H9 (cell line): ENCODE measurements around the gene VIPR2. TPM values are rescaled to one million over a fixed set of nuclear protein-coding genes. Genes with fewer than 3 reads are reported as not detected.

Experiments used
- DNase-seq: peaks from one replicate; pipeline ENCODE4 v3.0.0-alpha.2; 2017
- H2AFZ ChIP-seq: one replicate; pipeline ENCODE4 v1.6.1; 2013; ENCODE audit warnings: mild to moderate bottlenecking, low read length, control low read depth, moderate library complexity
- H2AK5ac ChIP-seq: 2 replicates; pipeline ENCODE4 v1.6.1; 2013; ENCODE audit warnings: low read length, control low read depth, mixed read lengths; ENCODE audit not compliant: insufficient read length
- H2BK120ac ChIP-seq: one replicate; pipeline ENCODE4 v1.6.1; 2013; ENCODE audit warnings: low read depth, mild to moderate bottlenecking, low read length, control low read depth, inconsistent platforms; ENCODE audit not compliant: poor library complexity, severe bottlenecking
- H2BK12ac ChIP-seq: 2 replicates; pipeline ENCODE4 v1.6.1; 2013; ENCODE audit warnings: low read length, control low read depth, mixed read lengths, low read depth; ENCODE audit not compliant: insufficient read length
- H2BK15ac ChIP-seq: 2 replicates; pipeline ENCODE4 v1.6.1; 2013; ENCODE audit warnings: low read depth, low read length, control low read depth
- H2BK20ac ChIP-seq: one replicate; pipeline ENCODE4 v1.6.1; 2013; ENCODE audit warnings: low read depth, mild to moderate bottlenecking, low read length, control low read depth, inconsistent platforms; ENCODE audit not compliant: poor library complexity, severe bottlenecking
- H2BK5ac ChIP-seq: 2 replicates; pipeline ENCODE4 v1.6.1; 2013; ENCODE audit warnings: low read length, control low read depth, mixed read lengths; ENCODE audit not compliant: insufficient read length
- H3K14ac ChIP-seq: 2 replicates; pipeline ENCODE4 v1.6.1; 2013; ENCODE audit warnings: low read length, control low read depth; ENCODE audit not compliant: insufficient read depth
- H3K18ac ChIP-seq: 2 replicates; pipeline ENCODE4 v1.6.1; 2013; ENCODE audit warnings: low read depth, mild to moderate bottlenecking, mixed read lengths, low read length, control low read depth; ENCODE audit not compliant: insufficient read length
- H3K23ac ChIP-seq: 2 replicates; pipeline ENCODE4 v1.6.1; 2013; ENCODE audit warnings: low read length, control low read depth, mixed read lengths, low read depth; ENCODE audit not compliant: insufficient read length
- H3K23me2 ChIP-seq: 2 replicates; pipeline ENCODE4 v1.6.1; 2013; ENCODE audit warnings: low read depth, mild to moderate bottlenecking, mixed read lengths, low read length, control low read depth; ENCODE audit not compliant: insufficient read length, poor library complexity, severe bottlenecking
- H3K27ac ChIP-seq: 2 replicates; pipeline ENCODE4 v1.5.1; 2013; ENCODE audit warnings: low read length, control low read depth, mixed read lengths, low read depth; ENCODE audit not compliant: insufficient read length
- H3K27me3 ChIP-seq: 2 replicates; pipeline ENCODE4 v1.6.1; 2013; ENCODE audit warnings: low read length, control low read depth, inconsistent platforms; ENCODE audit not compliant: insufficient read depth
- H3K4ac ChIP-seq: 2 replicates; pipeline ENCODE4 v1.6.1; 2013; ENCODE audit warnings: low read depth, mild to moderate bottlenecking, control low read depth, inconsistent platforms, low read length, moderate library complexity
- H3K4me1 ChIP-seq: 2 replicates; pipeline ENCODE4 v1.6.1; 2013; ENCODE audit warnings: low read length, control low read depth, inconsistent platforms; ENCODE audit not compliant: insufficient read depth
- H3K4me2 ChIP-seq: 2 replicates; pipeline ENCODE4 v1.6.1; 2013; ENCODE audit warnings: low read length, control low read depth, mixed read lengths; ENCODE audit not compliant: insufficient read length, insufficient read depth
- H3K56ac ChIP-seq: 2 replicates; pipeline ENCODE4 v1.6.1; 2013; ENCODE audit warnings: low read depth, mild to moderate bottlenecking, mixed read lengths, low read length, control low read depth; ENCODE audit not compliant: insufficient read length
- H3K79me1 ChIP-seq: 2 replicates; pipeline ENCODE4 v1.6.1; 2013; ENCODE audit warnings: low read depth, mild to moderate bottlenecking, moderate library complexity, low read length, control low read depth, inconsistent platforms; ENCODE audit not compliant: insufficient read depth, poor library complexity, severe bottlenecking
- H3K79me2 ChIP-seq: 2 replicates; pipeline ENCODE4 v1.6.1; 2013; ENCODE audit warnings: low read length, control low read depth, inconsistent platforms; ENCODE audit not compliant: insufficient read depth
- H3K9ac ChIP-seq: 2 replicates; pipeline ENCODE4 v1.6.1; 2013; ENCODE audit warnings: low read length, control low read depth, mixed read lengths; ENCODE audit not compliant: insufficient read length; ENCODE audit errors: extremely low read depth
- H3K9me3 ChIP-seq: one replicate; pipeline ENCODE4 v1.6.1; 2013; ENCODE audit warnings: low read depth, low read length, inconsistent platforms; ENCODE audit not compliant: control insufficient read depth
- H3T11ph ChIP-seq: one replicate; pipeline ENCODE4 v1.6.1; 2013; ENCODE audit warnings: mild to moderate bottlenecking, low read length, control low read depth, inconsistent platforms
- H4K20me1 ChIP-seq: one replicate; pipeline ENCODE4 v1.6.1; 2013; ENCODE audit not compliant: control insufficient read depth, insufficient read length, insufficient read depth
- H4K5ac ChIP-seq: 2 replicates; pipeline ENCODE4 v1.6.1; 2013; ENCODE audit warnings: low read depth, mild to moderate bottlenecking, mixed read lengths, low read length, control low read depth; ENCODE audit not compliant: insufficient read length
- H4K8ac ChIP-seq: replicated peaks from 2 replicates; pipeline ENCODE4 v1.6.1; 2013; ENCODE audit warnings: low read length, control low read depth, mixed read lengths, low read depth; ENCODE audit not compliant: insufficient read length
- H4K91ac ChIP-seq: 2 replicates; pipeline ENCODE4 v1.6.1; 2013; ENCODE audit warnings: low read depth, mild to moderate bottlenecking, moderate library complexity, mixed read lengths, low read length, control low read depth; ENCODE audit not compliant: insufficient read length
- H3K27ac Mint-ChIP-seq, 3 experiments: 2 replicates in 2 of 3; 3 replicates in 1 of 3; pipeline ENCODE4 v1.8.0; 2020 to 2021; ENCODE audit warnings: mixed read lengths in 3 of 3, mild to moderate bottlenecking in 1 of 3, moderate library complexity in 1 of 3
- H3K27me3 Mint-ChIP-seq: 2 replicates; pipeline ENCODE4 v1.8.0; 2021; ENCODE audit warnings: low read depth, mild to moderate bottlenecking, moderate library complexity, mixed read lengths
- H3K36me3 Mint-ChIP-seq, 3 experiments: 2 replicates in 2 of 3; 3 replicates in 1 of 3; pipeline ENCODE4 v1.8.0; 2020 to 2021; ENCODE audit warnings: low read depth in 3 of 3, mixed read lengths in 3 of 3; ENCODE audit not compliant: insufficient read depth in 1 of 3
- H3K4me1 Mint-ChIP-seq, 2 experiments: 2 replicates each; pipeline ENCODE4 v1.8.0; 2020; ENCODE audit warnings: mixed read lengths in 2 of 2
- H3K4me3 Mint-ChIP-seq, 2 experiments: 2 replicates in 1 of 2; 3 replicates in 1 of 2; pipeline ENCODE4 v1.8.0; 2020 to 2021; ENCODE audit warnings: mild to moderate bottlenecking in 2 of 2, mixed read lengths in 2 of 2, moderate library complexity in 1 of 2
- H3K9me3 Mint-ChIP-seq, 2 experiments: 2 replicates in 1 of 2; 3 replicates in 1 of 2; pipeline ENCODE4 v1.8.0; 2020; ENCODE audit warnings: mild to moderate bottlenecking in 2 of 2, mixed read lengths in 2 of 2, moderate library complexity in 1 of 2
- WGBS: extraction: QIAGEN DNeasy Blood & Tissue Kit; methylation state at CpG from one replicate; pipeline ENCODE4 v1.1.7; 2013; ENCODE audit warnings: missing lambda C conversion rate, low lambda C conversion rate, mixed read lengths; ENCODE audit not compliant: insufficient read length; ENCODE audit errors: extremely low coverage; 5-methylcytosine and 5-hydroxymethylcytosine counted together
- total RNA-seq: library from RNA; stranded (reverse); gene quantifications from 2 replicates; pipeline ENCODE4 v1.2.1, GENCODE V29; 2021
- TF ChIP-seq, protein P1 (sequence below): fragments of 200-600 bp; sonication (generic); conservative IDR thresholded peaks from 3 replicates; pipeline ENCODE4 v1.8.0; 2021; ENCODE audit warnings: antibody characterized with exemption, mild to moderate bottlenecking

VIPR2 gene
- total RNA-seq, 1 experiment from 2014 or later, result 1.6 TPM

DNA sequence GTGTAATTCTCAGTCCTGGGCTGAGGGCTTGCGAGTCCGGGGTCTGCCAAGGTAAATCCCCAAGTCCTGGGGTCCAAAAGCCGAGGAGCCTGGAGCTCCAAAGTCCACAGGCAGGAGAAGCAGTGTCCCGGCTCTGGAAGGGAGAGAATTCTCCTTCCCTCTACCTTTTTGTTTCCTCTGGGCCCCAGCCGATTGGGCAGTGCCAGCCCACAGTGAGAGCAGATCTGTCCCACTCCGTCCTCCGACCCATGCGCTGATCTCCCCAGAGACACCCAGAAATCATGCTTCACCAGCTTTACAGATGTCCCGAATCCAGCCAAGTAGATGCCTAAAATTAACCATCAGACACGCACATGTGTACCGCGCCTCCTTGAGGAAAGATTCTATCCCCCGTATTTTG, 8.1 kb upstream of the VIPR2 start:
- Histone ChIP-seq H3T11ph (no peak overlapping the region), H2AK5ac (no peak overlapping the region), H3K4me1 (peaks cover 4% of the 10 kb centered on the region; the same call in 1 of the 2 replicates), H3K23ac (no peak overlapping the region), H3K23me2 (no peaks in the 10 kb centered on the region), H2BK12ac (no peak overlapping the region), H3K4ac (no peak overlapping the region), H4K91ac (no peak overlapping the region), H4K20me1 (no peaks in the 10 kb centered on the region), H3K79me2 (no peaks in the 10 kb centered on the region), H3K18ac (no peak overlapping the region), H3K27me3 (no peaks in the 10 kb centered on the region), H3K79me1 (no peaks in the 10 kb centered on the region), H2BK20ac (no peak overlapping the region), H2BK15ac (no peak overlapping the region), H2BK5ac (no peak overlapping the region), H2AFZ (no peak overlapping the region), H3K4me2 (no peak overlapping the region), H3K9me3 (no peaks in the 10 kb centered on the region), H4K5ac (no peak overlapping the region), H3K14ac (no peak overlapping the region), H4K8ac (no peak overlapping the region), H3K56ac (no peak overlapping the region), H2BK120ac (no peak overlapping the region), H3K27ac (no peak overlapping the region), H3K9ac (no peak overlapping the region)
- TF ChIP-seq, protein P1, sequence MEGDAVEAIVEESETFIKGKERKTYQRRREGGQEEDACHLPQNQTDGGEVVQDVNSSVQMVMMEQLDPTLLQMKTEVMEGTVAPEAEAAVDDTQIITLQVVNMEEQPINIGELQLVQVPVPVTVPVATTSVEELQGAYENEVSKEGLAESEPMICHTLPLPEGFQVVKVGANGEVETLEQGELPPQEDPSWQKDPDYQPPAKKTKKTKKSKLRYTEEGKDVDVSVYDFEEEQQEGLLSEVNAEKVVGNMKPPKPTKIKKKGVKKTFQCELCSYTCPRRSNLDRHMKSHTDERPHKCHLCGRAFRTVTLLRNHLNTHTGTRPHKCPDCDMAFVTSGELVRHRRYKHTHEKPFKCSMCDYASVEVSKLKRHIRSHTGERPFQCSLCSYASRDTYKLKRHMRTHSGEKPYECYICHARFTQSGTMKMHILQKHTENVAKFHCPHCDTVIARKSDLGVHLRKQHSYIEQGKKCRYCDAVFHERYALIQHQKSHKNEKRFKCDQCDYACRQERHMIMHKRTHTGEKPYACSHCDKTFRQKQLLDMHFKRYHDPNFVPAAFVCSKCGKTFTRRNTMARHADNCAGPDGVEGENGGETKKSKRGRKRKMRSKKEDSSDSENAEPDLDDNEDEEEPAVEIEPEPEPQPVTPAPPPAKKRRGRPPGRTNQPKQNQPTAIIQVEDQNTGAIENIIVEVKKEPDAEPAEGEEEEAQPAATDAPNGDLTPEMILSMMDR, result no peak
- H3K27ac Mint-ChIP-seq, result no peak overlapping the region
- DNase-seq, result no peak
- peaks cover 12% of the 10 kb centered on the region for H3K27me3 Mint-ChIP-seq
- H3K9me3 Mint-ChIP-seq, result peaks cover 0 to 16% of the 10 kb centered on the region in 2 experiments; a peak in 1 of 5 replicates
- no peaks in the 10 kb centered on the region for H3K36me3 Mint-ChIP-seq
- peaks cover 0 to 7% of the 10 kb centered on the region in 2 experiments; a peak in 1 of 4 replicates for H3K4me1 Mint-ChIP-seq
- H3K4me3 Mint-ChIP-seq, result no peak overlapping the region
- WGBS, result no CpG with 5 or more reads among the region's 13 CpGs
